ENCODE data around the gene DMRT2.

DNA sequence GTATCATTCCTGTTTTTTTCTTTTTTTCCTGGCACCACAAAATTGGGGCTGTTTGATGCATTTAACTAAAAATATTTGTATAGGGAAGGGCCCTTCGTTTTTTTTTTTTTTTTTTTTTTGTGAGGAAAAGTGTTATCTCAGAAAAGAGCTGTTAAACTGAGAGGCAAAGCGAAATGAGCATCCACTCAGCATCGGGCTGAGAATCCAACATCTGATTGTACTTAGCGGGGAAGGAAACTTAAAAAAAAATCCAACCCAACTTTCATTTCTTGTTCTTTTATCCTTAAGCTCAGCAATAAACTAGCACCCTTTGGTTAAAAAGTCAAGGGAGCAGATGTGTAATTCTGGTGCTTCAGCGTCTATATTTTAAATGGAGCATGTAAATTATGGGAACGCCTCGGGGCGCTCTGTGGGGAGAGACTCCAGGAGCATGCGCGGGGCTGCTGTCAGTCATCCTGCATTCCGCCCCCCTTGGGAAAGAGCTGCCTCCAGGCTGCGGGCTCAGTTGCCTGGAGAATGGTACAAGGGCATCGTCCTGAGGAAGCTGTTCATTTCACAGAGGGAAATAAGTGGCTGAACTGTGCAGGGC lies 33.3 kb downstream of the DMRT2 start:
- TF ChIP-seq POLR2A (IDR thresholded peaks at IDR 0.05; ENCODE audit: low read depth, low read length), result no peak
- no peak for TF ChIP-seq TAF1 (IDR thresholded peaks at IDR 0.05; ENCODE audit: low read depth, low read length)
- TF ChIP-seq POLR2AphosphoS5 (IDR thresholded peaks at IDR 0.05; ENCODE audit: low read depth, low read length), result no peak
- no peak for TF ChIP-seq PAX5 (IDR thresholded peaks at IDR 0.05; ENCODE audit: insufficient read depth, low read length, severe bottlenecking)
- TF ChIP-seq POU2F2 (IDR thresholded peaks at IDR 0.05; ENCODE audit: low read depth, low read length), result no peak
